ENCODE data around the gene PPARD. TPM values are rescaled to one million over a fixed set of nuclear protein-coding genes. Genes with fewer than 3 reads are reported as not detected.

The PPARD gene
- total RNA-seq, 2 donors from 2014 or later: 10.9 to 11.5 TPM

DNA sequence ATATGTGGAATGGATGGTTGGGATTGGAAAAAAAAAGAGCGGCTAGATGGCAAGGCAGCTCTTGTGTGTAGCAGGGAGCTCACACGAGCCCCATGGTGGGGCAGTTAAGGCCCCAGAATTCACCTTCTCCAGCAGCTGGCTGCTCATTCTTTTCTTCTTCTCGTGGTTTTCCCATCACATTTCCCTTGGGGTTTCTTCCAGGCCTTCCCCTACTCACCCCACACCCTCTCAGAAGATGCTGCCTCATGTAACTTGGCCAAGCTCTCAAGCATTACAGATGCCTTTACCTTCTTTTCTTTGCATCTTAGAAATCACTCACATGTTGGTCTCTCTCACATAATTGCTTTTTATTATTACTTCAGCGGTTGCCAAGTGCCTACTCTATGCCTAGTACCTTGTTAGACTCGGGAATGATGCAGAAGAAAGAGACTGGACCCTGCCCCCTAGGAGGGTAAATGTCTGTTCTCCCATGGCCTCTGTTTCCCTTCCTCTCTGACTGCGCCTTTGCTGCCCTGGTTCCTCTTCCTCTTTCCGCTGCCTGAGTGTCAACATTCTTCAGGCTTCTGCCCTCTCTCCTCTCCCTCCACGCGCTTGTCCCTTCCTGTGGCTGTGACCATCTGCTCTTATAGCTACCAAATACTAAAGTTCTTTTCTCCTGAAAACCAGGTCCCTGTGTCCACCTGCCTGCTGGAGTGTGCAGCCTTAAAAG lies 28.6 kb downstream of the PPARD start:
- DNase-seq: no peak
- H3K9ac ChIP-seq (ENCODE audit: extremely low read depth, low read length, poor library complexity, severe bottlenecking): no peak overlapping the region
- H3K9me3 Mint-ChIP-seq: no peaks in the 10 kb centered on the region
- H3K27me3 Mint-ChIP-seq (ENCODE audit: insufficient read depth): no peaks in the 10 kb centered on the region
- no peak overlapping the region for H3K4me3 ChIP-seq (ENCODE audit: low read length)
- H3K27ac Mint-ChIP-seq: no peak overlapping the region
- H3K36me3 ChIP-seq (ENCODE audit: control insufficient read depth, insufficient read depth, low read length): no peaks in the 10 kb centered on the region
- WGBS, 2 experiments (ENCODE audit: insufficient coverage in 1 of 2, insufficient read length in 1 of 2): 90 to 94% methylated on average over 7 to 9 of the region's 9 CpGs
- TF ChIP-seq, protein P1, sequence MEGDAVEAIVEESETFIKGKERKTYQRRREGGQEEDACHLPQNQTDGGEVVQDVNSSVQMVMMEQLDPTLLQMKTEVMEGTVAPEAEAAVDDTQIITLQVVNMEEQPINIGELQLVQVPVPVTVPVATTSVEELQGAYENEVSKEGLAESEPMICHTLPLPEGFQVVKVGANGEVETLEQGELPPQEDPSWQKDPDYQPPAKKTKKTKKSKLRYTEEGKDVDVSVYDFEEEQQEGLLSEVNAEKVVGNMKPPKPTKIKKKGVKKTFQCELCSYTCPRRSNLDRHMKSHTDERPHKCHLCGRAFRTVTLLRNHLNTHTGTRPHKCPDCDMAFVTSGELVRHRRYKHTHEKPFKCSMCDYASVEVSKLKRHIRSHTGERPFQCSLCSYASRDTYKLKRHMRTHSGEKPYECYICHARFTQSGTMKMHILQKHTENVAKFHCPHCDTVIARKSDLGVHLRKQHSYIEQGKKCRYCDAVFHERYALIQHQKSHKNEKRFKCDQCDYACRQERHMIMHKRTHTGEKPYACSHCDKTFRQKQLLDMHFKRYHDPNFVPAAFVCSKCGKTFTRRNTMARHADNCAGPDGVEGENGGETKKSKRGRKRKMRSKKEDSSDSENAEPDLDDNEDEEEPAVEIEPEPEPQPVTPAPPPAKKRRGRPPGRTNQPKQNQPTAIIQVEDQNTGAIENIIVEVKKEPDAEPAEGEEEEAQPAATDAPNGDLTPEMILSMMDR (conservative IDR thresholded peaks at IDR 0.05): no peak
- no peaks in the 10 kb centered on the region for H3K4me1 Mint-ChIP-seq
- H3K9me3 ChIP-seq (ENCODE audit: control insufficient read depth, low read length): no peaks in the 10 kb centered on the region
- H3K27ac ChIP-seq (ENCODE audit: low read depth, low read length): no peak overlapping the region
- no peak overlapping the region for H3K4me3 Mint-ChIP-seq
- no peaks in the 10 kb centered on the region for H3K27me3 ChIP-seq (ENCODE audit: control insufficient read depth, insufficient read depth, low read length, poor library complexity, severe bottlenecking)
- H3K36me3 Mint-ChIP-seq (ENCODE audit: low read depth): no peaks in the 10 kb centered on the region
- H3K4me1 ChIP-seq (ENCODE audit: control insufficient read depth, insufficient read depth, low read length): no peaks in the 10 kb centered on the region

DNA sequence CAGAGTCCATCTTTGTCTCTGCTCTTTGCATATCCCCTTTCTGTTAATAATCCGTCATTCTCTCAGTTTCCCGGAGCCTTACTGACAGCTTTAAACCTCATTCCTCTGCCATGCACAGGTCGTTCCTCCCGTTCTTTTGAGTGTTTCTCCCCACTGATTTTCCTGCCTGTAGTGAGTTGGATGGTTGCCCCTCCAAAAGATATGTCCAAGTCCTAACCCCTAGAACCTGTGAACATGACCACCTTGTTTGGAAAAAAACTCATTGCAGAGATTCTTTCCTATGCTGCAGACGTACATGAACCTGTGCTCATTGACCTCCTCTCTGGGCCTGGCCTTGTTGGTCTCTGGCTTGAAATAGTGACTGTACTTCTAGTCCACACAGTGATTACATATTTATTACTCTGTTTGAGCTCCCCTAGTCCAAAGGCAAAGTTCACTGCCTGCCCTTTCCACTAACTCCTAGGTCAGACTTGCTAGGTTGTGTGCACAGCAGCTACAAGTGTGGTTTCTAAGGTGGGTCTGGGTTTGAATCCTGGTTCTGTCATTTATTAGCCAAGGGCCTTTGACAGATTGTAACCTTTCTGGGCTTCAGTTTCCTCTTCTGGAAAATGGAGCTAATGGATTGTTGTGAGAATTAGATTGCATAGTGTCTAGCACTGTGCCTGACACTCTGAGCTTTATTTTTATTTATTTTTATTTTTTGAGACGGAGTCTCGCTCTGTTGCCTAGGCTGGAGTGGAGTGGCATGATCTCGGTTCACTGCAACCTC lies 29.3 kb downstream of the PPARD start:
- TF ChIP-seq, protein P1 (conservative IDR thresholded peaks at IDR 0.05): no peak

DNA sequence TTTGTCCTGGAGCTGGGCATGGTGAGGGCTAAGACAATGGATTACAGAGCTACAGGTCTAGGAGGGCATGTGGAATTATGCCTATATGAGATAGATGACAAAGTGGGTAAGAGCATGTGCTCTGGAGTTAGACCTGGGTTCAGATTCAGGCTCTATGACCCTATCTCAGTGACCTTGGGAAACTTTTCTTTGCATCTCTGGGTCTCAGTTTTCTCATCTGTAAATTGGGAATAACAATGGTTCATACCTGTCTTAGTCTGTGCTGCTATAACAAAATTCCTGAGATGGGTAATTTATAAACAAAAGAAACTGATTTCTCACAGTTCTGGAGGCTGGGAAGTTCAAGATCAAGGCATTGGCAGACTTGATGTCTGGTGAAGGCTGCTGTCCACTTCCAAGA lies 30.3 kb downstream of the PPARD start:
- Histone ChIP-seq H3K9me3 (ENCODE audit: control insufficient read depth, low read length) (no peaks in the 10 kb centered on the region), H3K27me3 (ENCODE audit: control insufficient read depth, insufficient read depth, low read length, poor library complexity, severe bottlenecking) (no peaks in the 10 kb centered on the region), H3K27ac (ENCODE audit: low read depth, low read length) (no peak overlapping the region), H3K36me3 (ENCODE audit: control insufficient read depth, insufficient read depth, low read length) (no peaks in the 10 kb centered on the region), H3K4me1 (ENCODE audit: control insufficient read depth, insufficient read depth, low read length) (no peaks in the 10 kb centered on the region), H3K4me3 (ENCODE audit: low read length) (no peak overlapping the region), H3K9ac (ENCODE audit: extremely low read depth, low read length, poor library complexity, severe bottlenecking) (no peak overlapping the region)
- Mint-ChIP-seq H3K36me3 (ENCODE audit: low read depth) (no peaks in the 10 kb centered on the region), H3K9me3 (no peaks in the 10 kb centered on the region), H3K4me3 (no peak overlapping the region), H3K27ac (no peak overlapping the region), H3K27me3 (ENCODE audit: insufficient read depth) (no peaks in the 10 kb centered on the region), H3K4me1 (no peaks in the 10 kb centered on the region)
- DNase-seq: no peak
- TF ChIP-seq, protein P1 (conservative IDR thresholded peaks at IDR 0.05): no peak

More for the DNA sequence above, 29.3 kb downstream of the PPARD start:
- Histone ChIP-seq H3K27ac (ENCODE audit: low read depth, low read length) (no peak overlapping the region), H3K36me3 (ENCODE audit: control insufficient read depth, insufficient read depth, low read length) (no peaks in the 10 kb centered on the region), H3K4me1 (ENCODE audit: control insufficient read depth, insufficient read depth, low read length) (no peaks in the 10 kb centered on the region), H3K27me3 (ENCODE audit: control insufficient read depth, insufficient read depth, low read length, poor library complexity, severe bottlenecking) (no peaks in the 10 kb centered on the region), H3K4me3 (ENCODE audit: low read length) (no peak overlapping the region), H3K9ac (ENCODE audit: extremely low read depth, low read length, poor library complexity, severe bottlenecking) (no peak overlapping the region), H3K9me3 (ENCODE audit: control insufficient read depth, low read length) (no peaks in the 10 kb centered on the region)
- Mint-ChIP-seq H3K27me3 (ENCODE audit: insufficient read depth) (no peaks in the 10 kb centered on the region), H3K27ac (no peak overlapping the region), H3K9me3 (no peaks in the 10 kb centered on the region), H3K36me3 (ENCODE audit: low read depth) (no peaks in the 10 kb centered on the region), H3K4me3 (no peak overlapping the region), H3K4me1 (no peaks in the 10 kb centered on the region)
- 88 to 90% methylated on average over 5 to 8 of the region's 8 CpGs for WGBS, 2 experiments (ENCODE audit: insufficient coverage in 1 of 2, insufficient read length in 1 of 2)
- DNase-seq: no peak
